ENCODE measurements around the gene PLD1.

GRCh38 chr3:171782617-171783016, 27.7 kb downstream of the PLD1 start:
- TF ChIP-seq EZH2 (IDR thresholded peaks at IDR 0.05; ENCODE audit: low read depth, low read length, severe bottlenecking), result no peak
- TF ChIP-seq CTCF (IDR thresholded peaks at IDR 0.05; ENCODE audit: control extremely low read depth in 1 of 3, insufficient read depth in 1 of 3, low read depth in 1 of 3, low read length in 3 of 3), result no peak
- no peak for TF ChIP-seq ATF3 (IDR thresholded peaks at IDR 0.05; ENCODE audit: insufficient read depth, low read depth, low read length)
- TF ChIP-seq POLR2AphosphoS5 (IDR thresholded peaks at IDR 0.05; ENCODE audit: low read depth, low read length), result no peak
- no peak for TF ChIP-seq EGR1 (IDR thresholded peaks at IDR 0.05; ENCODE audit: borderline replicate concordance, low read depth, low read length)
- no peak for TF ChIP-seq RFX5 (IDR thresholded peaks at IDR 0.05; ENCODE audit: borderline replicate concordance, low read depth, low read length)
- no peak for TF ChIP-seq JUND (IDR thresholded peaks at IDR 0.05; ENCODE audit: low read length)
- no peak for TF ChIP-seq SAP30 (IDR thresholded peaks at IDR 0.05; ENCODE audit: insufficient read depth, insufficient replicate concordance, low read length)
- no peak for TF ChIP-seq TEAD4 (IDR thresholded peaks at IDR 0.05; ENCODE audit: low read depth, low read length)
- TF ChIP-seq USF2 (IDR thresholded peaks at IDR 0.05; ENCODE audit: low read length), result no peak
- TF ChIP-seq HDAC2 (IDR thresholded peaks at IDR 0.05; ENCODE audit: borderline replicate concordance in 1 of 2, low read depth in 2 of 2, low read length in 2 of 2), result no peak

All from H1 (cell line).